T-helper 2 cell (primary cell): ENCODE data around the gene MUS81.

Source experiments
- DNase-seq, 5 experiments: peaks; one replicate each; pipeline versions ENCODE4 v3.0.0 to v3.0.0-alpha.2; 2012 to 2022

The MUS81 gene

DNA sequence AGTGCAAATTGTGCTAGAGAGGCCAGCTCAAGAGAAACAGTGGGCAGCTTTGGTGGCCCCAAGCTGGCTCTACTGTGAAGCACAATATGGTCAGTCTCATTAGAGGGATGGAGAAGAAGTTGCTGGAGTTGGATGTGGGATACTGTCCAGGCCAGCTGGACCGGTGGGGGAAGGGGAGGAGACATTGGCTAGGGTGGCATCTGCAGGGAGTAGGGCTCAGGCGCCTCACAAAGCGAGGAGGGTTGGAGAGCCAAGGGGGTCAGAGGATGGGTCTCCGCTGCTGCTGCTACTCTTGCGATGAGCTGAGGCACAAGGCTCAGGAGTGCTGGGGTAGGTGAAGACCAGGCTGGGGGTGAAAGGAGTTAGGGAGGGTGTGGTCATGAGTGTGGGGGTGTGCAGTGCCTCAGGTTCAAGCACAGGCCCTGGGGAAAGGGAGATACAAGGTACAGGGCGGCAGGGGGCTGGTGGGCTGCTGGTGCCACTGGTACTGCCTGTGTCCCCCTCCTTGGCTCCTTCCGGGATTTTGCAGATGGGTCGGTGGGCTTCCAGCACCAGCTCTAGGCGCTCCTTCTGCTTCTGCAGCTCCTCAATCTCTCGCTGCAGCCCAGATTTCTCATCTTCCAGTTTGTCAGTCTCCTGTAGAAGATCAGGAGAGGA is 32.6 kb downstream of the MUS81 start:
- DNase-seq: no peak

DNA sequence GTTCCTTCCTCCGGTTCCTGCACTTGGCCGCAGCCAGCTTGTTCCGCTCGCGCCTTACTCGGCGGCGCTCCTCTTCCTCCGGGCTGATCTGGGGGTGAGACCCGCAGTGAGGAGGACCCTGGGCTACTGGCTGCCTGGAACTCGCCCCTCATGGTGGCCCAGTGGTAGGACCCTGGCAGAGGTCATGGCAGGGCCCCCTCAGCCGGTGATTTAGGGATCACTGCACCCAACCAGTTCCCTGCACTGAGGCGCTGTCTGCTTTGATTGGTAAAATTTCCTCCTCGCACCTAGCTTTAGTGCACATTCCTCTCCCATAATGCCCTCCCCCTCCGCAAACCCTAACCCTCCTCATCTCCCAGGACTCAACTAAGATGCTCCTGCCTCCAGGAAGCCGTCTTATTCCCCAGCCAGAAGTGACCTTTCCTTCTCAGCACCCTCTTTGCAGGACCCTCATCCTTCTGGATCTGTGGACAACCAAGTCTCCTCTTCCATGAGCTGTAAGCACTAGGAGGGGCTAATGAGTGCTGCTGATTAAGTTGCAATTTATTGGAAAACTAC is 33.9 kb downstream of the MUS81 start:
- peak in 1 of 5 experiments; percentile 72 for DNase-seq

DNA sequence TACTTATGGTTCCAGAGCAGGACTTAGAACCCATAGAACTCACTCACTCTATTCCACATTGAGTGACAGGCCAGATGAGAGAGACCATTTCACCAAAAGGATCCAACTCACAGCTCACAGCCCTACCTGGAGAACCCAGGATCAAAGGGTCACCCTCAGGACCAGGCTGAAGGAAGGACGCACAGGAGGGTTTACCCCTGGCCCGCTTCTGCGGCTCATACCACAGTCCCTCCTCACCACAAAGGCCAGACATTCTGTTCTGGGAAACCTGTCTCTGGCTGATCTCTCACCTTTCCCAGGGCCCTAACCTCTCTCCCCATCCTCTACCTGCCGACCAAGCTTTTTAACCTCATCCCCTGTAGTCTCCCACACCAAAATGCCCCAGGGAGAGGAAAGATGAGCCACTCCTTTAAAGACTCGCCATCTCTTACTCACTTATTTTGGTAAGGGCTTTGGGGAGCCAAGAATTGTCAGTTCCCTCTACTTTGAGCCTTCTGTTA is 35.3 kb downstream of the MUS81 start:
- DNase-seq: no peak

DNA sequence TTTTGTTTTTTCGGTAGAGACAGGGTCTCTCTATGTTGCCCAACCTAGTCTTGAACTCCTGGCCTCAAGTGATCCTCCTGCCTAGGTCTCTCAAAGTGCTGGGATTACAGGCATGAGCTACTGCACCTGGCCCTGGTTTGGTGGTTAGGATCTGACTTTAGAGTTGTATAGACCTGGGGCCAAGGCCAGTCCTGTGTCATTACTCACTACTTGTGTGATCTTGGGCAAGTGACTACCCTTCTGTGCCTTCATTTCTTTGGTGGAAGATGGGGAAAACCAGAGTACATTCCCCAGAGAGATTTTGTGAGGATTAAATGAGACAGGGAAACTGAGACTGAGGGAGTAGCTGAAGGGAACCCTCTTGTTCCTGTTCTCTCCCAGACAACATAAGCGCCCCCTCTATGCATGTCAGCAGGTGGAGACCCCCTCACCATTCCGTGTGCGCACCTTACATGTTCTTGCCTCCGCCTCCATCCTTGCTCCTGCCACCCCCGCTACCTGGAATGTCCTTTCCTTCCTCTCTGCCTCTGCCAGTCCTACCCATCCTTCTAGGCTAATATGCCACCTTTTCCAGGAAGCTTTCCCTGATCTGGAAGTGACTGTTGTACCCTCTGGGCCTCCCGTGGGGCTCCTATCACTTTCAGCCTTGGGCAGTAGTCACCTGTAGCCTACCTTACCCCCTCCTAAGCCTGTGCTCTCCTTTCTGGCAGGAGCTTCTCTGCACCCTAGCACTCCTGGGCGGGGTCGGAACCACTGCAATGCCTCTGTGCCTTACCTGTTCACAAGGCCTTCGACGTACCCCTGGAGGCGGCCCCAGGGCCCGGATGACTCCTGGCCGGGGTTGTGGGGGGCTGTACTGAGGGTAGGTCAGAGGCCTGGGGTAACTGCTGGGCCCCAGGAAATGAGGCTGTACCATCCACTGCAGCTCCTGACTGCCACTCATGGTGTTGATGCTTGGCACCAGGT is 36.1 kb downstream of the MUS81 start:
- DNase-seq: no peak

DNA sequence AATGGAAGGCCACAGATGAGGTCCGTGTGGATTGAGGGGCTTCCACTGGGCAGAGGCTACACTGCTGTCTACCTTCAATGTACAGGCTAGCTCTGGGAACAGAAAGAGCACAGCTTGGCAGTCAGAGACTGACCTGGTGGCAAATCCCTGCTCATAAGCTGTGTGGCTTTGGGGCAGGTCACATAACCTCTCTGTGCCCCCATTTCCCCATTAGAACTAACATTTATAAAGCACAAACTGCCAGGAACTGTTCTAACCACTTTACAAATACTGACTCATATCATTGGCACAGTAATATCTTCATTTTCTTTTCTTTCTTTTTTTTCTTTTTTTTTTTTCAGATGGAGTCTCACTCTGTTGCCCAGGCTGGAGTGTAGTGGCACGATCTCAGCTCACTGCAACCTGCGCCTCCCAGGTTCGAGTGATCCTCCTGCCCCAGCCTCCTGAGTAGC is 36.8 kb downstream of the MUS81 start:
- peak in 1 of 5 experiments; percentile 44 for DNase-seq

DNA sequence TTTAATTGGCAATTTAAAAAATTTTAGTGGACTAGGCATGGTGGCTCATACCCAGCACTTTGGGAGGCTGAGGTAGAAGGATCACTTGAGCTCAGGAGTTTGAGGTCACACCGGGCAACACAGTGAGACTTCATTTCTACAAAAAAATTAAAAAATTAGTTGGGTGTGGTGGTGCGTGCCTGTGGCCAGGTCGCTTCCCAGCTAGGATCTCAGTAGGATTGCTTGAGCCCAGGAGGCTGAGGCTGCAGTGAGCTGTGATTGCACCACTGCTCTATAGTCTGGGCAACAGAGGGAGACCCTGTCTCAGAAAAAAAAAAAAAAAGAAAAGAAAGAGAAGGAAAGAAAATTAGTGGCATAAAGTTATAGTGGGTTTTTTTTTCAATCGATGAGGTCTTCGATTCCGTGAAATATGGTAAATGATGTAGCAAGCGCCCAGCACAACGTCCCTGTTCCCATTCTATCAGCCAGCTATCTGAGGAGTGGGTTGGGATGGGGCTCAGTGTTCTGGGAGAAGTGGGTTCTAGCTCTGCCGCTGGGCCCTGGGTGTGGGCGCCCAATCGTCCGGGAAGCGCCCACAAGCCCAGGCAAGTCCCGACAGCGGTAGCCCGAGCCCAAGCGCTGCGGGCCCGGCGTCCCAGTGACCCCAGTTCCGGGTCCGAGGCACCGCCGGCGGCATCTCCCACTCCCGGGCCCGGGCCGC is 38.6 kb downstream of the MUS81 start:
- DNase-seq: no peak

DNA sequence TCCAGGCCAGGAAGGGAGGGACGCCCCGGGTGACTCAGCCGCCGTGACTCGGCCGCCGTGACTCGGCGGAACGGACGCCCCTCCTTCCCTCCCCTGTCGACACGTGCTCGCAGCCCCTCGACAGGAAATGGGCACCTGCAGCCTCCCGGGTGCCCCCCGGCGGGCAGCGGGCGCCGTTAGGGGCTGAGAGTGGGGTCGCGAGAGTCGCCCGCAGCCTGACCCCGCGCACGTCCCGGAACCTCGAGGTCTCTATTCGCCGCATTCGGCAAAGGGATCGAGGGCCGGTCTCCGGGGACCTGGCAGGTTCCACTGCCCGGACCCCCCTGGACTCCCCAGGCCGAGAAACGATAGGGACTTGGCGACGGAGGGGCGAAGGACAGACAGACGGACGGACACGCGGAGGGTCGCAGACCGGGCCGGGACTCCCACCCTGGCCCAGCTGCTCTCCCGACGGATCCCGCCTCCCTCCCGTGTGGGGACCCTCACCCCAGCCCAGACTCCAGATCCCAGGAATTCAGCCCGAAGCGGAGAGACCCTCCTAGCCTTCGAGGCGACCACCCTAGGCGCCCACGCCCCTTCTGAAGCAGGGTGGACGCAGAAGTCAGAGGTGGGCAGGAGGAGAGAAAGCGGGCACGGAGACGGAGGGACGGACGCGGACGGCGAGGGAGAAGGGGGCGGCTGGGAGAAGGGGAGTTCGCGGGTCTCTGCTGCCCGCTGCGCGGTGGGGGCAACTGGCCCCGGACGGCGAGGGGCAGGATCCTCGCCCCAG is 39.3 kb downstream of the MUS81 start:
- peak in 3 of 5 experiments; percentile 36 to 66 (median 57) for DNase-seq

DNA sequence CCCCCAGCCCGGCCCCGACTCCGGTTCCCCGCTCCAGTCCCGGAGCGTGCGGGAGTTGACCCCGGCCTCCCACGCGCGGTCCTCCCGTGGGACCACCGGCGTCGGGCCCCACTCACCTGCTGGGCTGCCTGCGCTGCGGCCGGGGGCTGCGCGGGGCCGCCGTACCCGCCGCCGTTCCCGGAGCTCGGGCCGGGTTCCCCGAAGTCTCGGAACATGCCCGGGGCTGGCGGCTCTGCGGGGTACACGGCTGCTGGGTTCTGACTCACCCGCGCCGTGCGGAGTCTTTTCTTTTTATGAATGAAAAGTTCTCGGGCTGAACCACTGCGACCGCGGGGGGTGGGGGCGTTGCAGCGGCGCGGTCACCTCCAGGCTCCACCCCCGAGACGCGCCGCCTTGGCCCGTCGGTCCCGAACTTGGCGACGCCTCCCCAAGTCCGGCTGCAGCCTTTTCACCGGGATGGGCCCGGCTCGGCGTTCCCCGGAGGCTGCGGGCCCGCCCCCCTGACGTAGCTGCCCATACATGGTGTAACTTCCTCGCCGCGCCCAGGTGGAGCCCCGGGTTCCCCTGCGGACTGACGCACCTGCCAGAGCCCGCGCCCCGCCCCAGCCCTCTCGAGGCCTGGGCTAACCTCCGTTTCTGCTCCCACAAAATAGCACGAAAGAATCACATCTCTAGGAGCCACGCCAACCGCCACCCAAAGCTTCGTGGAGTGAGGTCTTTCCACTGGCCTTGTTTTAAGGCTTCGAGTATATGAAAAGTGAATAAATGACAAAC is 40.1 kb downstream of the MUS81 start, which contains the start of gene FOSL1:
Gene FOSL1, minus strand, starts transcription at position 264 of the 774 bp plus-strand sequence. Its CDS starts 49 bp downstream, at position 215.
- DNase-seq: peak; percentile 89 to 95 (median 93)

DNA sequence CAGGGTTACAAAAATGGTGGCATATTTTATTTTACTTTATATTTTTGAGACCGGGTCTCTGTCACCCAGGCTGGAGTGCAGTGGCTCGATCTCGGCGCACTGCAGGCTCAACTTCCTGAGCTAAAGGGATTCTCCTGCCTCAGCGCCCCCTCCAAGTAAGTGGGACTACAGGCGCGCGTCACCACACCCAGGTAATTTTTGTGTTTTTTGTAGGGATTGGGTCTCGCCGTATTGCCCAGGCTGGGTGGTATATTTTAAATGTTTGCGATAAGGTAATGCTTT is 40.6 kb downstream of the MUS81 start:
- DNase-seq: no peak

DNA sequence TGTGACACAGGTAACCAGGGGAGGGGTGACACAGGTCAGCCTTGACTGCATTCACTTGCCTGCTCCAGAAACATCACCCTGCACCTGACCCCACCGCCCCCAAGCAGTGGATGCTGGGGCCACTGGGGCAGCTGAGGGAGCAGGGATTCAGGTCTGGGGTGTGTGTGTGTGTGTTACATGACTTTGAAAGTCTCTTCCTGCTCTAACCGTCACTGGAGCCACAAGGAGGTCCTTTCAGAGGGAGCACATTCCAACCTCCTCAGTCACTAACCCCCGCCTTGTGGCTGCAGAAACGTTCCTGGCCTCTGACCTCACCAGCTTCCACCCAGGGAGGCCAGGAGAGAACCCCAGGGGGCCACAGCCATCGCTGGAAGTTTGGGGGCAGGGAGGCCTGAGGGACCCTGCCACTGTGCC is 42.8 kb downstream of the MUS81 start:
- DNase-seq: no peak

DNA sequence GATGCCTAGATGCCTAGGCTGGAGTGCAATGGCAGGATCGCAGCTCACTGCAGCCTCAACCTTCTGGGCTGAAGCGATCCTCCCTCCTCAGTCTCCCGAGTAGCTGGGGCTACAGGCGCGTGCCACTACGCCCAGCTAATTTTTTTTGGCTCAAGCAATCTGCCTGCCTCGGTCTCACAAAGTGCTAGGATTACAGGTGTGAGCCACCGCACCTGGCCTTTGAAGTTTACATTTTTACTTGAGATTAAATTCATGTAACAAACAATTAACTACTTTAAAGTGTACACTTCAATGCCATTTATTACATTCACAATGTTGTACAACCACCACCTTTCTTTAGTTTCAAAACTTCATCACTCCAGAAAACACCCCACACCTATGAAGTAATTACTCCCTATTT is 43.5 kb downstream of the MUS81 start:
- DNase-seq: no peak

DNA sequence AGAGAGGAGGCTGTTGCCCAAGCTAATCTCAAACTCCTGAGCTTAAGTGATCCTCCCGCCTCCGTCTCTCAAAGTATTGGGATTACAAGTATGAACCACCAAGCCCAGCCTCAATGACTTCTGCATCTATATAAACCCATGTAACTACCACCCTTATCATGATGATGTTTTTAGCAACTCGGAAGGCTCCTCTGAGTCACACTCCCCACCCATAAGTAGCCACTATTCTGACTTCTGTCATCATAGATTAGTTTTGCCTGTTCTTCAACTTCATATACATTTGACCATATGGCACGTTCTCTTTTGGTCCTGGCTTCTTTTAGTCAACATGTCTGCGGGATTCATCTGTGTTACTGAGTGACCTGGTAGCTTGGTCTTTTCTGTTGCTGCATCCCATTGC is 46.4 kb downstream of the MUS81 start:
- DNase-seq: no peak

DNA sequence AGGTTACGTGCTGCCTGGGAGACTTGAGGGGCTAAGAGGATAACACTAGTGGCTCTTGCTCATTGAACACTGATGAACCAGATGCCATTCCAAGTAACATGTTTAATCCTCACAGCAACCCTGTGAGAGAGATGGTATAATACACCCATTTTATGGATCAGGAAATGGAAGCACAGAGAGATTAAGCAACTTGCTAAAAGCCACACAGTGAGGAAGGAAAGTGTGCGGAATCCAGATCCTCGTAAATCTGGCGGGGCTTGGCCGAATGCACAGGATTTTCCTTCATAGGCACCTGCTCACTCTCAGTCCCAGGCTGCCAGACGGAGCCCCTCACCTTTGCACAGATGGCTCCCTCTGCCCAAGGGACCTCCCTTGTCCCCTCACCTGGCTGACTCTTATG is 47.6 kb downstream of the MUS81 start:
- DNase-seq: no peak

DNA sequence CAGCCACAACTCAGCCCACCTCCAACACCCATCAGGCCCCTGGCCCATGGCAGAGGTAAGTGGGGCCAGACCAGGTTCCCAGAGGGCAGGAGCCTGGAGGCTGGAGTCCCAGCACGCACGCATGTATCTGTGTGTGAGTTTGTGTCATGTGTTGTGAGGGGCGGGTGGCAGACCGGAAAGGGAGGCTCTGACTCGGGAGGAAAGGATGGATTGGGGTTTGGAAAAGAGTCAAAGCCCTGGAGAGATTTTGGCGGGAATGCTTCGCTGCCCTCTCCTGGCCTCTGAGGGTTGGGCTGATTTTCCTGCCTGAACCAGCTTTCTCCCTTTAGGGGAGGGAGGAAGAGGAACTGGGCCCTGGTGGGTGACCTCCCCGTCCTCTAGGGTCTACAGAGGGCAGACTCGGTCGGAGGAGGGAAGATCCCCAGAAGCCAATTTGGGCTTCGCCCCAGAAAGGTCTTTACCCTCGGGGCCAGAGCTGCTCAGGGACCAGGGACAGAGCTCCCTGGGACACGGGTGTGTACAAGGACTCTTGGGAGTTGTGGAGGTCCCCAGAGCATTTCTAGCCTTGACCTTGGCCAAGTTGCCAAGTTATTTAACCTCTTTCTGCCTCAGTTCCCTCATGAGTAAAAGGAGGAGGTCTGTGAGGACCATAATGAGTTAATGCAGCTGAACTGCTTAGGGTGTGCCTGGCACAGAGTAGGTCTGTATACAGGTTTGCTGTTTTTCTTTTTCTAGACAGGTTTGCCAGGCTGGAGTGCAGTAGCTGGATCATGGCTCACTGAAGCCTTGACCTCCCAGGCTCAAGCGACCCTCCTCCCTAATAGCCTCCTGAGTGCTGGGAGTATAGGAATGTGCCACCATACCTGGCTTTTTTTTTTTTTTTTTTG is 51.7 kb downstream of the MUS81 start:
- no peak for DNase-seq

DNA sequence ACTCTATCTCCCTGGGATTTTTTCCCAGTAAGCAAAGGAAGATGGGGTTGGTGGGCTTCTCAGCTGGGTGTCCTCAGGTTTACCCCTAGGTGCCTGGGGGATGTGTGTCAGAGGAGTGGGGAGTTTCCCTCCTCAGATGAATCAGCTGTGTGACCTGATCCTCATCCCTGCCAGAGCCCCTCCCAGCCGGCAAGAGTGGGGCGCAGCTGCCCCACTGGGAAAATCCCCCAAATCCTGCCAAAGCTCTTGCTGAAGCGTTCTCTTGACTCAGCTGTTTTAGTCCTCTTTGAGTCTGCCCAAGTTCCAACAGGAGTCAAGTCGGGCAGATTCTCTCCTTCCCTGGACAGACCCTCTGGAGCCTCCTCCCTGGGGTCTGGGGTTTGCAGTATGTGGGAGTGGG is 52.6 kb downstream of the MUS81 start:
- no peak for DNase-seq

DNA sequence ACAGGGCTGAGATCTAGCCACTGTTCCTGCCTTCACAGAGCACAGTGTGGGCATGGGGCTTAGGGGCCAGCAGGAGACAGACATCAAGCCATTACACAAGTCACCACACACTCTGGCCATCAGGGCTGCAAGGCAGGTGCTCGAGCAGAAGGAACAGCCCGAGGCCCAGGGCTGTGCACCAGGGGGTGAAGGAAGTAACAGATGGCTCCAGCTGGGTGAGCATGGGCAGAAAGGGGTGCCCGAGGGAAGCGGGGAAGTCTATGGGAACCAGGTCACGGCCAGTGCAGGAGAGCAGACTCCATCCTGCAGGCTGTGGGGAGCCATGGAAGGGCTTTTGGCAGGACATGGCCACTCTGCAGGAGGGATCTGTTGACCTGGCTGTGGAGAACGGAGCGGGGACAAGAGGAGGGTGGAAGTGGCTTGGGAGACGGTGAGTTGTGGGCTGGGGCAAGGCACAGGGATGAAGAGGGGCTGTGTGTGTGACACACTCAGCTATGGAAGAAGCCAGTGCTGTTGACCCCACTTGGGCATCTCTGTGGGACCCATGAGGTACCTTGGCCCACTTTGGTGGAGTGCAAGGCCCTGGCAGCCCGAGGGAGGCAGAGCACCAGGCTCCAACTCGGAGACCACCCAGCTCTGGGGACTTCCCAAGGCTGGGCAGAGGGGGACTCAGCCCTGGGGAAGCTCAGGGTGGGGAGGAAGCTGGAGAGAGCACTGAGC is 55.0 kb downstream of the MUS81 start:
- no peak for DNase-seq

DNA sequence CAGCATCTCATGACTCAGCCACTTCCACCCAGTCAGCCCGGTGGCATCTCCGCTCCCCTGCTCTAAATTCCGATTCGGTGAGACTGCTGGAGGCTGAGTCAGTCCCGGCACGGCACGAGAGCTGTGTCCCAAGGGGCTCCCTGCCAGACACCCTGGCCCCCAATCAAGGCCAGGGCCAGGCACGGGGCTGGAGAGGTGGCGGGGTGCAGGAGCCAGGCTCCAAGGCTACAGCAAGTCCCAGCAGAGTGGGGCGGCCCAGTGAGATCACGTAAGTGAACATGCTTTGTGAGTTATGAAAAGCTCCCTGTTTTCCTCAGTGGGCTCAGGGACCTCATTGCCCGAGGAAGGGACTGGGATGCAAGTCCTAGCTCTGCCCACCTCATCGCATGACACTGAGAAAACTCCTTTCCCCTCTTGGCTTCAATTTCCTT is 55.6 kb downstream of the MUS81 start:
- no peak for DNase-seq
